ENCODE data around the gene SAFB2. TPM values are rescaled to one million over a fixed set of nuclear protein-coding genes. Genes with fewer than 3 reads are reported as not detected.
A peak's percentile ranks its signal among the peaks of the same experiment; 100 is the strongest.

SAFB2 gene
- total RNA-seq, 1 donor from 2014 or later = 48.2 TPM

GRCh38 chr19:5637971-5638370, 15.4 kb upstream of the SAFB2 start:
- Mint-ChIP-seq H3K27ac (ENCODE audit: unreplicated experiment) (no peak overlapping the region), H3K36me3 (ENCODE audit: low read depth) (peaks cover 7% of the 10 kb centered on the region), H3K9me3 (ENCODE audit: low read depth) (no peaks in the 10 kb centered on the region)

GRCh38 chr19:5635427-5635826, 12.9 kb upstream of the SAFB2 start:
- Mint-ChIP-seq H3K36me3 (ENCODE audit: low read depth) (no peaks in the 10 kb centered on the region), H3K4me3 (ENCODE audit: unreplicated experiment) (no peak overlapping the region), H3K4me1 (ENCODE audit: low read depth) (peaks cover 34% of the 10 kb centered on the region), H3K27ac (ENCODE audit: unreplicated experiment) (peak overlapping the region; percentile 3), H3K9me3 (ENCODE audit: low read depth) (no peaks in the 10 kb centered on the region), H3K27me3 (ENCODE audit: low read depth) (no peaks in the 10 kb centered on the region)
- no peak for TF ChIP-seq CTCF (IDR thresholded peaks at IDR 0.05)
- DNase-seq (ENCODE audit: low spot score) = no peak

More at GRCh38 chr19:5637971-5638370, 15.4 kb upstream of the SAFB2 start:
- Mint-ChIP-seq H3K4me1 (ENCODE audit: low read depth) (peaks cover 16% of the 10 kb centered on the region), H3K4me3 (ENCODE audit: unreplicated experiment) (no peak overlapping the region), H3K27me3 (ENCODE audit: low read depth) (no peaks in the 10 kb centered on the region)
- TF ChIP-seq CTCF (IDR thresholded peaks at IDR 0.05) = no peak
- DNase-seq (ENCODE audit: low spot score) = no peak

GRCh38 chr19:5632657-5633056, 10.1 kb upstream of the SAFB2 start:
- H3K4me1 Mint-ChIP-seq (ENCODE audit: low read depth) = peaks cover 32% of the 10 kb centered on the region
- no peak for TF ChIP-seq CTCF (IDR thresholded peaks at IDR 0.05)
- peak overlapping the region; percentile 57 for H3K27ac Mint-ChIP-seq (ENCODE audit: unreplicated experiment)
- no peak overlapping the region for H3K4me3 Mint-ChIP-seq (ENCODE audit: unreplicated experiment)
- H3K9me3 Mint-ChIP-seq (ENCODE audit: low read depth) = no peaks in the 10 kb centered on the region
- H3K27me3 Mint-ChIP-seq (ENCODE audit: low read depth) = no peaks in the 10 kb centered on the region
- H3K36me3 Mint-ChIP-seq (ENCODE audit: low read depth) = peaks cover 5% of the 10 kb centered on the region
- DNase-seq (ENCODE audit: low spot score) = no peak

GRCh38 chr19:5632241-5632612, 9.7 kb upstream of the SAFB2 start:
- no peaks in the 10 kb centered on the region for H3K27me3 Mint-ChIP-seq (ENCODE audit: low read depth)

GRCh38 chr19:5631567-5632240, 9.1 kb upstream of the SAFB2 start:
- TF ChIP-seq CTCF (IDR thresholded peaks at IDR 0.05) = no peak
- H3K4me1 Mint-ChIP-seq (ENCODE audit: low read depth) = peaks cover 33% of the 10 kb centered on the region
- no peaks in the 10 kb centered on the region for H3K27me3 Mint-ChIP-seq (ENCODE audit: low read depth)
- DNase-seq (ENCODE audit: low spot score) = no peak
- peak overlapping the region; percentile 6 for H3K27ac Mint-ChIP-seq (ENCODE audit: unreplicated experiment)
- peaks cover 9% of the 10 kb centered on the region for H3K36me3 Mint-ChIP-seq (ENCODE audit: low read depth)
- no peak overlapping the region for H3K4me3 Mint-ChIP-seq (ENCODE audit: unreplicated experiment)
- H3K9me3 Mint-ChIP-seq (ENCODE audit: low read depth) = no peaks in the 10 kb centered on the region

More at GRCh38 chr19:5632241-5632612, 9.7 kb upstream of the SAFB2 start:
- peaks cover 9% of the 10 kb centered on the region for H3K36me3 Mint-ChIP-seq (ENCODE audit: low read depth)
- TF ChIP-seq CTCF (IDR thresholded peaks at IDR 0.05) = no peak
- H3K9me3 Mint-ChIP-seq (ENCODE audit: low read depth) = no peaks in the 10 kb centered on the region
- peaks cover 32% of the 10 kb centered on the region for H3K4me1 Mint-ChIP-seq (ENCODE audit: low read depth)
- no peak for DNase-seq (ENCODE audit: low spot score)
- H3K4me3 Mint-ChIP-seq (ENCODE audit: unreplicated experiment) = no peak overlapping the region
- H3K27ac Mint-ChIP-seq (ENCODE audit: unreplicated experiment) = no peak overlapping the region

Measured in chondrocyte (in vitro differentiated cells).